Measurements from ENCODE around the gene NMRAL1.

DNA sequence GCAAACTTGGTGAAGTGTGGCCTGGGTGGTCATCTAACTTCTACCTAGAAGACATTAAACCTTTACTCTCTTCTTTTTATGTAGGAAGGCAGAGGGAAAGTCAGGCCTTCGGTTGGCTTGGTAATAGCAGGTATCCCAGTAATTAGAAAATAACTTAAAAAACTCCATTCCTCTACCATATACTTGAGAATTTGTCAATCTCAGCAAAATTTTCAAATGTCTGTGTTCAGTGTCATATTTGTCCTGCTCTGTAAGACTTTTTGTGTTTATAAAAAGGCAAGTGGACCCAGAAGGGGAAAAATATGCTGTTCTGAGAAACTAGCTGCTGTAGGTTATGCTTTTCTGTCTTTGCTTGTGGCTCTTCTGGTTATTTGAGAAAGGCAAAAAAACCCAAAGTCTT lies 7.5 kb upstream of the NMRAL1 start:
- no peak for TF ChIP-seq ZNF274 (IDR thresholded peaks at IDR 0.05; ENCODE audit: low read depth, low read length)
- TF ChIP-seq SUZ12 (IDR thresholded peaks at IDR 0.05; ENCODE audit: extremely low read depth, insufficient read depth, insufficient read length): no peak

Measured in NT2/D1 (cell line).